ENCODE data around the gene RTL10.

The RTL10 gene

GRCh38 chr22:19873960-19874306 is 19.3 kb upstream of the RTL10 start:
- Mint-ChIP-seq H3K4me3 (peak overlapping the region in 1 of 2 donors; percentile 54), H3K27me3 (no peaks in the 10 kb centered on the region), H3K4me1 (peaks cover 17% of the 10 kb centered on the region), H3K27ac (peak overlapping the region in 1 of 2 donors; percentile 19), H3K9me3 (no peaks in the 10 kb centered on the region)
- ATAC-seq (no peak), DNase-seq (no peak)

GRCh38 chr22:19873138-19873959 is 18.7 kb upstream of the RTL10 start:
- H3K4me3 Mint-ChIP-seq, result no peak overlapping the region
- no peaks in the 10 kb centered on the region for H3K27me3 Mint-ChIP-seq
- no peaks in the 10 kb centered on the region for H3K9me3 Mint-ChIP-seq
- peaks cover 17% of the 10 kb centered on the region for H3K4me1 Mint-ChIP-seq
- H3K27ac Mint-ChIP-seq, result no peak overlapping the region
- no peak for DNase-seq
- no peak for ATAC-seq

GRCh38 chr22:19872779-19873137 is 18.1 kb upstream of the RTL10 start:
- no peaks in the 10 kb centered on the region for H3K27me3 Mint-ChIP-seq

GRCh38 chr22:19871845-19872778 is 17.4 kb upstream of the RTL10 start:
- Mint-ChIP-seq H3K27ac (no peak overlapping the region), H3K9me3 (no peaks in the 10 kb centered on the region), H3K4me1 (peaks cover 17% of the 10 kb centered on the region), H3K4me3 (no peak overlapping the region), H3K27me3 (no peaks in the 10 kb centered on the region)
- DNase-seq (no peak), ATAC-seq (no peak)

More at GRCh38 chr22:19872779-19873137, 18.1 kb upstream of the RTL10 start:
- Mint-ChIP-seq H3K27ac (no peak overlapping the region), H3K9me3 (no peaks in the 10 kb centered on the region), H3K4me1 (peaks cover 17% of the 10 kb centered on the region), H3K4me3 (no peak overlapping the region)
- DNase-seq (no peak), ATAC-seq (no peak)

GRCh38 chr22:19871023-19871844 is 16.6 kb upstream of the RTL10 start:
- H3K4me3 Mint-ChIP-seq, result no peak overlapping the region
- DNase-seq, result no peak
- no peak for ATAC-seq
- no peaks in the 10 kb centered on the region for H3K9me3 Mint-ChIP-seq
- peak overlapping the region in 1 of 2 donors; percentile 54 for H3K27ac Mint-ChIP-seq
- H3K27me3 Mint-ChIP-seq, result no peaks in the 10 kb centered on the region
- peaks cover 17% of the 10 kb centered on the region for H3K4me1 Mint-ChIP-seq

- Mint-ChIP-seq H3K4me3 (no peak overlapping the region), H3K27me3 (no peaks in the 10 kb centered on the region), H3K27ac (peak overlapping the region; percentile 47 to 75), H3K4me1 (peaks cover 17% of the 10 kb centered on the region), H3K9me3 (no peaks in the 10 kb centered on the region)
- no peak for ATAC-seq
- DNase-seq, result no peak
These were observed 15.7 kb upstream of the RTL10 start for GRCh38 chr22:19870153-19871022.

- ATAC-seq (no peak), DNase-seq (no peak)
- no peak overlapping the region for H3K4me3 Mint-ChIP-seq
- H3K27ac Mint-ChIP-seq, result peak overlapping the region in 1 of 2 donors; percentile 47
- H3K27me3 Mint-ChIP-seq, result no peaks in the 10 kb centered on the region
- H3K9me3 Mint-ChIP-seq, result no peaks in the 10 kb centered on the region
- peaks cover 14% of the 10 kb centered on the region for H3K4me1 Mint-ChIP-seq
These were observed 15.0 kb upstream of the RTL10 start for GRCh38 chr22:19869497-19870152.

GRCh38 chr22:19868773-19869471 is 14.2 kb upstream of the RTL10 start:
- Mint-ChIP-seq H3K27ac (peak overlapping the region; percentile 44 to 68), H3K4me3 (no peak overlapping the region), H3K27me3 (no peaks in the 10 kb centered on the region), H3K9me3 (no peaks in the 10 kb centered on the region), H3K4me1 (peaks cover 7% of the 10 kb centered on the region)
- no peak for ATAC-seq
- no peak for DNase-seq

GRCh38 chr22:19868333-19868732 is 13.7 kb upstream of the RTL10 start:
- Mint-ChIP-seq H3K4me3 (no peak overlapping the region), H3K27me3 (no peaks in the 10 kb centered on the region), H3K4me1 (peaks cover 3% of the 10 kb centered on the region), H3K9me3 (no peaks in the 10 kb centered on the region), H3K27ac (peak overlapping the region; percentile 44 to 68)
- ATAC-seq, result no peak
- no peak for DNase-seq

- ATAC-seq, result no peak
- no peak for DNase-seq
- Mint-ChIP-seq H3K27ac (peak overlapping the region in 1 of 2 donors; percentile 54), H3K9me3 (no peaks in the 10 kb centered on the region), H3K27me3 (no peaks in the 10 kb centered on the region), H3K4me1 (no peaks in the 10 kb centered on the region), H3K4me3 (no peak overlapping the region)
These were observed 12.9 kb upstream of the RTL10 start for GRCh38 chr22:19867617-19868016.

GRCh38 chr22:19866665-19867009 is 12.0 kb upstream of the RTL10 start:
- Mint-ChIP-seq H3K27me3 (no peaks in the 10 kb centered on the region), H3K27ac (no peak overlapping the region), H3K9me3 (no peaks in the 10 kb centered on the region), H3K4me1 (no peaks in the 10 kb centered on the region), H3K4me3 (no peak overlapping the region)
- DNase-seq, result no peak
- no peak for ATAC-seq

GRCh38 chr22:19865141-19865829 is 10.6 kb upstream of the RTL10 start:
- DNase-seq (no peak), ATAC-seq (no peak)
- no peaks in the 10 kb centered on the region for H3K9me3 Mint-ChIP-seq
- no peak overlapping the region for H3K27ac Mint-ChIP-seq
- no peaks in the 10 kb centered on the region for H3K4me1 Mint-ChIP-seq
- H3K4me3 Mint-ChIP-seq, result no peak overlapping the region
- no peaks in the 10 kb centered on the region for H3K27me3 Mint-ChIP-seq

- ATAC-seq (no peak), DNase-seq (no peak)
- Mint-ChIP-seq H3K9me3 (no peaks in the 10 kb centered on the region), H3K4me1 (no peaks in the 10 kb centered on the region), H3K27ac (no peak overlapping the region), H3K27me3 (no peaks in the 10 kb centered on the region), H3K4me3 (no peak overlapping the region)
These were observed 9.9 kb upstream of the RTL10 start for GRCh38 chr22:19864538-19865106.

All from stimulated activated naive CD8-positive, alpha-beta T cell treated with anti-CD3 and anti-CD28 coated beads, Interleukin-15, amount 100 ng/mL, for 72 hours (primary cell).